Cardiac septum (tissue), 1 donor: Measurements from ENCODE around the gene C8B. TPM values are rescaled to one million over a fixed set of nuclear protein-coding genes. Genes with fewer than 3 reads are reported as not detected.

Experiments
- DNase-seq: peaks from one replicate; pipeline ENCODE4 v3.0.0-alpha.2; 2020; ENCODE audit warnings: low spot score
- intact Hi-C: fragments of 100-400 bp; cut with DNase I; formaldehyde crosslinking; loops from one replicate; pipeline ENCODE4 v1.14.0; 2022
- total RNA-seq: library from RNA; stranded (reverse); fragmentation: NEBNext Ultra II Directional; extraction: Animal tissue kit (Norgen Biotek cat#: 25700); gene quantifications from one replicate; pipeline ENCODE4 v1.2.1, GENCODE V29; 2021
- donor health status: DM: no; HTN: no; CAD: no.

The C8B gene
- total RNA-seq, 1 donor from 2014 or later, result not detected

DNA sequence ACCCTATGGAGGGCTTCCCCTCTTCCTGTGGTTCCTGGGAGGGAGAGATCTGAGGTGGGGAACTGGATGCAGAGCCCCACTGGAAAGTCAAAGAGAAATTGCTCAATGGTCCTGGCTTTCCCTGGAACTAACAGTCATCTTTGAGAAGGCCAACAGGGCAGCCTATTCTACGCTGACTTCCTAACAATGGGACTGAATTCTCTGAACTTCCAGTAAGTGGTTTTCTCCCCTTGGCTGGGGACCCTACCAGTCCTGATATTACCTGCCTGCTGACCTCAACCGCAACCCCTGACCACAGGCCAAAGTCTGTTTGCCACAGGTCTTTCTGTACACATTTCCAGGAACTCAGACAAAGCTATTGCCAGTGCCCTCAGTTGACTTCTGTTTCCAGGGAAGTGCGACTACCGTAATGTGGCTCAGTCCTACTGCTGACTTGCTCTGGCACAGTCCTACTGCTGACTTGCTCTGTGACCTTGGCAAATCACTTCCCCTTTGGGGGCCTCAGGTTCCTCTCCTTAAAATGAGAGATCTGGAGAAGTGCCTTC is 55.3 kb downstream of the C8B start:
- no peak for DNase-seq
- intact Hi-C loops, result no loop called here

DNA sequence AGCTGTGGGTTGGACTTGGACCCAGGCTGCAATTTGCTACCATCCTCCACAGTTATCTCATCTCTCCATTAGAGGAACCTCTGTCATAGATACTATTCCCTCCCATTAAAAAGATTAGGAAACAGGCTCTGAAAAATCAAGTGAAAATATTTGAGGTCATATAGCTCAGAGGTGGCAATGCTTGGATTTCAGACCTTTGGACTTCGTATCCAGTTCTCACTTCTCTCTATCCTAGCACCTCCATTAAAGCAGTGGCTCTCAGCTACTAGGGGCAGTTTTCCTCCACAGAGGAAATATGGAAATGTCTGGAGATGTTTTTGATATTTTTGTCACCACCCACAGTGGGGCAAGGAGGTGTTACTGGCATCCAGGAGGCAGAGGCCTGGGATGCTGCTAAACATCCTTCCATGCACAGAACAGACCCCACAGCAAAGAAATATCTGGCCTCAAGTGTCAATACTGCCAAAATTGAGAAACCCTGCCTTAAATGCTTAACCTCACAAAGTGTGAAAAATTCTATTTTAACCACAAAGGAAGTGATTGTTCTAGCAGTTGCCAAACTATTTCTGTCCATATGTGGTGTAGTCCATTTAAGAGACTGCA is 57.1 kb downstream of the C8B start:
- intact Hi-C loops, result no loop called here
- no peak for DNase-seq

GRCh38 chr1:56905667-56906066 is 60.1 kb downstream of the C8B start:
- intact Hi-C loops, result no loop called here
- no peak for DNase-seq

GRCh38 chr1:56904663-56905397 is 61.0 kb downstream of the C8B start:
- DNase-seq, result no peak
- intact Hi-C loops, result no loop called here

DNA sequence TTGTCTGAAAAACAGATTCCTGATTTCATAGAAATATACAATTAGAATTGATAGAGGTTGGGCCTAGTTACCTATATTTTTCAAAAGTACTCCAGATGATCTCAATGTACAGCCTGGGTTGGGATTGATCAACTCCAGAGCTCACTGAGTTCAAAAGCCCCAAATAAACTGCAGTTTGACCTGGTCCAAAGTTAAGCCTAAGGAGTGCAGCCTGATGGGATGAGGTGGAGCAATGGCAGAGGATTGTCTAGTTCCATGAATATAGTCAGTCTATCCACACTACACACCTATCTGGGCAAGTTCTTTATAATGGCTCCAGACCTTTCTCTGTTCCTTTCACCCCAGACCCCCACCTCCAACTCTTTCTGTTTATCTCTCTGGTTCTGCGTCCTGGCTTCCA is 62.0 kb downstream of the C8B start:
- intact Hi-C loops, result no loop called here
- DNase-seq, result no peak

DNA sequence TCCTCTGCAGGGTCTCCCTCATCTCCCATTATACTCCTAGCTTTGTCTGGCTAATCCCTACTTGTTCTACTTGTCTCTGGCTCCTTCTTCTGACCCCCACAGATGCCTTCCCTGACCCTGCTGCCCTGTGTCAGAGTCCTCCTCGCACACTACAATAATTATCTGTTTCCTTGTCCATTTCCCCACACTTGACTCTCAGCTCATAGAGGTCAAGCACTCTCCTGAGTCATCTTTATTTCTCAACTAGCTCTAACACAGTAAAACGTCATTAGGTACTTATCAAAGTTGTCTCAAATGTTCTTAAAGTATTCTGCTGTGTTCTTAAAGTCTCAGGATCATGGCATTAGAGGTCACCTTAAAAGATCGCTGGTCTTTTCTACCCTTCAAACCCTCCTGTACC is 64.1 kb downstream of the C8B start:
- intact Hi-C loops, result no loop called here
- no peak for DNase-seq

DNA sequence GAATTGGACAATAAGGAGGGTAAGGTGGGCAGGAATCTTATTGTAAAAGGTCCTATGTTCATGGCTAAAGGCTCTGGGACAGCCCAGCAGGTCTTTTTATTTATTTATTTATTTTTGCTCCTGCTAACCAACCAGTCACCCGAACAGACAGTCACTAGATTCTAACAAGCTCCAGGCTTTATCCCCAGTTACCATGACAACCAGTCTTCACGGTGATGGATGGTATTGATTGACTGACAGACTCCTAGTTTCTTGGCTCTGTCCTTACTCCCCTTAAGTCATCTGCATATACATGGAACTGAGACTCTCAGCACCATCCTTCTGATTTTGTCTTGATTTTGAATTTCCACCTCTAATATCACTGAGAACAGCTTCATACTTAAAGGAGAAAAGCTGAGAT is 66.9 kb downstream of the C8B start:
- intact Hi-C loops, result no loop called here
- DNase-seq, result no peak

- no peak for DNase-seq
- intact Hi-C loops, result no loop called here
Measured at GRCh38 chr1:56898005-56898373, 67.8 kb downstream of the C8B start.

DNA sequence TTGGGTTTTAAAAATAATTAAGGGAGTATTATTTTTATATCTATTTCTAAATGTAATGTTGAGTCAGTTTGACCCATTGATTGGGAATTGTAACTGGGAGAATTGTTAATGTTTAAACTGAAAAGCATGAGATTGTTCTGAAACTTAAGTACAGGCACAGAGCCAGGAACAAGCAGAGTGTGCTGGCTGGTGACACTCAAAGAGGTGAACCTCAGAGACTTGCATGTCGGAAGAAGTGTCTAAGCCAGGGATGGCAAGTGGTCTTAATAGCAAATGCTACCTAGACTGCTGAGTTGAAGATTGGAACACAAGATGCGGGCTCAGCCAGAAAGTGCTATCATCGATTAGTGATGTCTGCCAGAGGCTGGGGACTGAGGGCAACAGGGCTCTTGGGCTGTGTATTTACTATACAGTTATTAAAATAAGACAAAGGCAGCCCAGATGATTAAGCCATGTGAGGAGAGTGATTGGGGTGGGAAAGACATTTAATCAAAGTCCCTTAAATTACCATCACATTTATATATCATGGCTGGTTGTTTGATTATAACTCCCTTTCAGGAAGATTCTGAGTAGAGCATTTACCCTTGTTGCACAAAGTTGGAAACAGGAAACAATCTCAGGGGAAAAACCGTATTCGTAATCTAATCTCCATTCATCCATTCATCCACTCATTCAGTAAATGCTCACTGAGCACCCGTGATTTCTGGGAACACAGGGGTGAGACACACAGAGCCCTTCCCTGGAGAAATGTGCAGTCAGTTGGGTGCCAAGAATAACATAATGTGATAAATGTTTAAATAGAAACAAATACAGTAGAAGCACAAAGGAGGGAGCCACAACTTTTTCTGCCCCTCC is 68.4 kb downstream of the C8B start:
- DNase-seq, result no peak

GRCh38 chr1:56894014-56894413 is 71.8 kb downstream of the C8B start:
- intact Hi-C loops, result no loop called here
- no peak for DNase-seq

More for the DNA sequence above, 68.4 kb downstream of the C8B start:
- intact Hi-C loops, result no loop called here

DNA sequence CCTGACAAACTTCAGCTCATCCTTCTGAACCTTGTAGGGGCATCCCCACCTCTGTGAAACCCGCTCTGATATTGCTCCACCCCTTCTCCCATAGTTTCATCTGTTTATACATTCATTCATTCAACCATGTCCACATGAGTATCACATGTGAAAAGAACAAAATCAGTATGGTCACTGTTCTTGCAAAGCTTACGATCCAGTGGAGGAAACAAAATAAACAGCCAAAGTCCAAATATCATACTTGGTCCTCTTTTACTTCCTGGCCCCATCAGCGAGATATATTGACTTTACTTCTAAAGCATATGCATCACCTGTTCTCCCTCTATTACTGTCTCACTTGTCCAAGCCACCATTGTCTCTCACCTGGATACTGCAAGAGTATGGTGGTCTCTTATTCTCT is 75.6 kb downstream of the C8B start:
- intact Hi-C loops, result no loop called here
- DNase-seq, result no peak

- intact Hi-C loops, result no loop called here
- no peak for DNase-seq
Measured at GRCh38 chr1:56881417-56881816, 84.4 kb downstream of the C8B start.

DNA sequence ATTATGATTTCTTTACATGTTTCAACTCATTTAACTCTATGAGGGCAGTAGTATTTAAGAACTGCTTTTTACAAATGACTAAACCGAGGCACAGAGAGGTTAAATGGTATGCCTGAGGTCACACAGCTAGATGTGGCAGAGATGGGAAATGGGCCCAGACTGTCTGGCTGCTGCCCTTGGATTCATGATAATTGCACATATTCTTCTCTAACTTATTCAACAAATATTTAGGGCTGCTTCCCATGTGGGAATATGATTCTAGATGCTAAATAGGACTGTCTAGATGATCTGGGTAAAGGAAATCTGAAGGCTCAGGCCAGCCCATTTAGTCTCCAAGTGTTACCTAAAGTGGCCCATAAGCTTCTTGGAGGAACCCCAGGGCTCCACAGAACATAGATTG is 85.0 kb downstream of the C8B start:
- intact Hi-C loops, result no loop called here
- DNase-seq, result no peak

Other genes with a start within 250 kb of the C8B start
- gene FYB2, start 146.6 kb downstream of the C8B start, total RNA-seq, result 6.0 TPM
- not detected for gene C8A, start 111.2 kb downstream of the C8B start, total RNA-seq